Epithelial cell of esophagus (primary cell): Measurements from ENCODE around the gene VIPAS39.

Source experiments
- DNase-seq: peaks from one replicate; pipeline ENCODE4 v3.0.0; 2010; ENCODE audit warnings: low read depth
- H3K4me3 ChIP-seq: 2 replicates; pipeline ENCODE4 v1.5.1; 2011; ENCODE audit warnings: mild to moderate bottlenecking, low read length, control low read depth
- TF ChIP-seq, protein P1 (sequence below): IDR thresholded peaks from 2 replicates; pipeline ENCODE4 v1.5.1; 2011; ENCODE audit warnings: low read depth, mild to moderate bottlenecking, low read length, control low read depth, inconsistent platforms; ENCODE audit not compliant: insufficient read depth; ENCODE audit errors: missing control alignments

The VIPAS39 gene

DNA sequence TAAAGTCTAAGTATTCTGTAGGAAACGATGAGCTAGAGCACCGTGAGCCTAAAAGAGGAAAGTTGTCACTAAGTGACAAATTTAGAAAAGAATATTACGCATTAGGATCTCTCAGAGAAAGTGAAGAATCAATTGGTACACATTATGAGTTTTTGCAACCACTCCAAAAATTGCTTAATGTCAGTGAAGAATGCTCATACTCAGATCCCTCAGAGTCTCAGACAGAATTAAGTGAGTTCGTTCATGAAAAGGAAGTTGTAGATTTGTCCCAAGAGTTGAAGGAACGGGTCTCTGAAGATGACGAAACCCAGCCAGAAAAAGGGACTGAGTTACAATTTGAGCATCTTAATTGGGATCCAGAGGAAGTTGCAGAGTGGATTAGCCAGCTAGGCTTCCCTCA, 78.7 kb downstream of the VIPAS39 start:
- no peak for DNase-seq
- no peak overlapping the region for H3K4me3 ChIP-seq
- TF ChIP-seq, protein P1, sequence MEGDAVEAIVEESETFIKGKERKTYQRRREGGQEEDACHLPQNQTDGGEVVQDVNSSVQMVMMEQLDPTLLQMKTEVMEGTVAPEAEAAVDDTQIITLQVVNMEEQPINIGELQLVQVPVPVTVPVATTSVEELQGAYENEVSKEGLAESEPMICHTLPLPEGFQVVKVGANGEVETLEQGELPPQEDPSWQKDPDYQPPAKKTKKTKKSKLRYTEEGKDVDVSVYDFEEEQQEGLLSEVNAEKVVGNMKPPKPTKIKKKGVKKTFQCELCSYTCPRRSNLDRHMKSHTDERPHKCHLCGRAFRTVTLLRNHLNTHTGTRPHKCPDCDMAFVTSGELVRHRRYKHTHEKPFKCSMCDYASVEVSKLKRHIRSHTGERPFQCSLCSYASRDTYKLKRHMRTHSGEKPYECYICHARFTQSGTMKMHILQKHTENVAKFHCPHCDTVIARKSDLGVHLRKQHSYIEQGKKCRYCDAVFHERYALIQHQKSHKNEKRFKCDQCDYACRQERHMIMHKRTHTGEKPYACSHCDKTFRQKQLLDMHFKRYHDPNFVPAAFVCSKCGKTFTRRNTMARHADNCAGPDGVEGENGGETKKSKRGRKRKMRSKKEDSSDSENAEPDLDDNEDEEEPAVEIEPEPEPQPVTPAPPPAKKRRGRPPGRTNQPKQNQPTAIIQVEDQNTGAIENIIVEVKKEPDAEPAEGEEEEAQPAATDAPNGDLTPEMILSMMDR: no peak

DNA sequence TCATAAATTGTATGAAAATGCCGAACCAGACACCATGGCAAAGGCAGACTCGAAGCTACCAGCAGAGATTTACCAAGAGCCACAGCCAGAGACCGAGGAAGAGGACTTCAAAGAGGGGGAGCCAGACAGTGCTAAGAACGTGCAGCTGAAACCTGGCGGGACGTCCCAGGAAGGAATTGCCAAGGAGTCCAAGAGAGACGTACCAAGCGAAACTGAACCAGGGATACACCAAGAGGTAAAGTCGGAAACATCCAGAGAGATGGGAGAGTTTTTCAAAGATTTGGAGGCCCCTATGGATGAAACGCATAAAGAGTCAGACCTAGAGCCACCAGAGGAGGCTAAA, 79.9 kb downstream of the VIPAS39 start:
- H3K4me3 ChIP-seq: peak overlapping the region; percentile 91
- DNase-seq: no peak
- TF ChIP-seq, protein P1: no peak

DNA sequence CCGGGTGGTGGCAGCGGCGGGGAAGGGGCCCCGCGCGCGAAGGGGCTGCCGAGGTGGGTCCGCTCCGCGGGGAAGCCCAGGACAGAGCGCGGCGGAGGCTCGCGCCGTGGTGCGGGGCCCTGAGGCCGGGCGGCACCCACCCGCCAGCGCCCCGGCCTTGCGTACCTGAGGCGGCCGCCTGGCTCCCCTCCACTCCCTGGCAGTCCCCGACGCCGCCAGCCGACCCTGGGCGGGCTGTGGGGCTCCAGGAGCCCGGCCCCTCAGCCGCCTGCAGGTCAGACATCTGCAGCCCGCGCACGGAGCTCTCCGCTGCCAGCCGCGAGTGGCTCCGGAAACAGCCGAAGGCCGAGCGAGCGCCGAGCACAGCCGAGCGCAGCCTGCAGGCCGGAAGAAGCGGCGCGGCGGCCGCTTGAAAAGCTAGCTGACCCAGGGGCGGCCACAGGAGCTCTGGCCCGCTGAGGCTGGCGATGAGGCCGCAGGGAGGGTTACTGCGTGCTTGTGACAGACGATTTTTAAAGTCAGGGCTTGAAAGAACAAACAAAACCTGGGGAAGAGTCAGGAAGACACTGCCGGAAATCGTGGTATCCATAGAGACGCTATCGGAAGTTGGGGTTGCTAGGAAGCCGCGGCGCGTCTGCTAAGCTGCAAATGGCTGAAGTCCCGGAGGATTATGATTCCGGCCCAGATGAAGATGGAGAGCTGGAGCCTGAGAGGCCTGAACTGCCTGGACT, 80.5 kb downstream of the VIPAS39 start, which contains the start of the genes SAMD15 and TMED8:
Gene SAMD15, plus strand, starts transcription at position 609 of the 731 bp plus-strand sequence. Its CDS starts 40 bp downstream, at position 649.
Gene TMED8, minus strand, starts transcription at position 324 of the 731 bp plus-strand sequence. Its CDS starts 41 bp downstream, at position 283.
- DNase-seq: peak; percentile 88
- TF ChIP-seq, protein P1: peak; percentile 15
- H3K4me3 ChIP-seq: peak within 1 kb of the TSS; percentile 91
